Activated naive CD8-positive, alpha-beta T cell treated with anti-CD3 and anti-CD28 coated beads, Interleukin-2, amount 10 ng/mL, durations not matched to agents 7 days and 5 days (primary cell): ENCODE results near the gene SRXN1. TPM values are rescaled to one million over a fixed set of nuclear protein-coding genes. Genes with fewer than 3 reads are reported as not detected.
A peak's percentile ranks its signal among the peaks of the same experiment; 100 is the strongest.
"Not testable (repeated sequence)": the region's sequence is repeated elsewhere in the genome, so short reads cannot be mapped to it uniquely, and the experiment has no call there.

Experiments used
- ATAC-seq: fragments of 150-1000 bp; cut with Tn5 transposase; one replicate; pipeline ENCODE4 v1.10.0; 2021; ENCODE audit warnings: low read depth, moderate library complexity
- POLR2A ChIA-PET: fragments of 350-600 bp; sonication (Branson Sonifier 250); formaldehyde crosslinking; loops from one replicate; lab custom pipeline; 2021; ENCODE audit warnings: antibody characterized with exemption; lab: Charles Lee
- DNase-seq: peaks from one replicate; pipeline ENCODE4 v3.0.0; 2021
- H3K27ac Mint-ChIP-seq: one replicate; pipeline ENCODE4 v1.8.0; 2022; ENCODE audit warnings: mild to moderate bottlenecking, mixed read lengths
- H3K27me3 Mint-ChIP-seq: one replicate; pipeline ENCODE4 v1.8.0; 2022; ENCODE audit warnings: mild to moderate bottlenecking, moderate library complexity, mixed read lengths
- H3K36me3 Mint-ChIP-seq: one replicate; pipeline ENCODE4 v1.8.0; 2021; ENCODE audit warnings: mild to moderate bottlenecking, mixed read lengths
- H3K4me1 Mint-ChIP-seq: one replicate; pipeline ENCODE4 v1.8.0; 2021; ENCODE audit warnings: mixed read lengths
- H3K4me3 Mint-ChIP-seq: one replicate; pipeline ENCODE4 v1.8.0; 2022; ENCODE audit warnings: mild to moderate bottlenecking, moderate library complexity, mixed read lengths
- H3K9me3 Mint-ChIP-seq: one replicate; pipeline ENCODE4 v1.8.0; 2021; ENCODE audit warnings: mixed read lengths
- total RNA-seq, 2 experiments: library from RNA; stranded (reverse); gene quantifications; one replicate each; pipeline ENCODE4 v1.2.3, GENCODE V29; 2021

Gene SRXN1
- 10 to 100 TPM; 11.6 to 11.7 TPM for total RNA-seq

DNA sequence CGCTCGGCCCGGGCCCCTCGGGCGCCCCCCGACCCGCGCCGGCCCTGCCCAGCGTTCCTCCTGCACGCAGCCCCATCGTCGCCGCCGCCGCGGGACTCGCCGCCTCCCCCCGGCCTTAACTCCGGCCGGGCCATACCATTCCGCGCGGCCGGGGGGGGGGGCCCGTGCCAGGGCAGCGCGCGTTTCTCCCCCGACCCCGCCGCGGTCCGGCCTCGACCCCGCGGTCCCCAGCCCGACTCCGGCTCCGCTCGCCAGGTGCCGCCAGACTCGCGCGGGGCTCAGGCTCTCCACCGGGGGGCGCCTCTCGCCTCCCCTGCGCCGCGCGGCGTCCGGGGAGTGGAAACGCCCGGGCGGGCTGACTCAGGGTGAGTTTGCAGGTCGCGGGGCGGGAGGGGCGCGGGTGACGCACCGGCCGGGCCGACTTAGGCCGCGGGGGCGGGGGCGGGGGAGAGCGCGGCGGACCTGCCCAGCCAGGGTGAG lies at the start of gene SRXN1:
Gene SRXN1 (minus strand): TSS at position 91 of the 480 bp plus-strand sequence. CDS start 15 bp downstream, at position 76.
- peak within 1 kb of the TSS; percentile 78 for H3K4me3 Mint-ChIP-seq
- peaks cover 8% of the 10 kb centered on the region for H3K36me3 Mint-ChIP-seq
- ATAC-seq (peak; percentile 91), DNase-seq (peak; percentile 88)
- H3K4me1 Mint-ChIP-seq = peaks cover 17% of the 10 kb centered on the region
- peaks cover 24% of the 10 kb centered on the region for H3K27me3 Mint-ChIP-seq
- POLR2A ChIA-PET = no interaction called here
- H3K27ac Mint-ChIP-seq = peak within 1 kb of the TSS; percentile 67
- no peaks in the 10 kb centered on the region for H3K9me3 Mint-ChIP-seq

DNA sequence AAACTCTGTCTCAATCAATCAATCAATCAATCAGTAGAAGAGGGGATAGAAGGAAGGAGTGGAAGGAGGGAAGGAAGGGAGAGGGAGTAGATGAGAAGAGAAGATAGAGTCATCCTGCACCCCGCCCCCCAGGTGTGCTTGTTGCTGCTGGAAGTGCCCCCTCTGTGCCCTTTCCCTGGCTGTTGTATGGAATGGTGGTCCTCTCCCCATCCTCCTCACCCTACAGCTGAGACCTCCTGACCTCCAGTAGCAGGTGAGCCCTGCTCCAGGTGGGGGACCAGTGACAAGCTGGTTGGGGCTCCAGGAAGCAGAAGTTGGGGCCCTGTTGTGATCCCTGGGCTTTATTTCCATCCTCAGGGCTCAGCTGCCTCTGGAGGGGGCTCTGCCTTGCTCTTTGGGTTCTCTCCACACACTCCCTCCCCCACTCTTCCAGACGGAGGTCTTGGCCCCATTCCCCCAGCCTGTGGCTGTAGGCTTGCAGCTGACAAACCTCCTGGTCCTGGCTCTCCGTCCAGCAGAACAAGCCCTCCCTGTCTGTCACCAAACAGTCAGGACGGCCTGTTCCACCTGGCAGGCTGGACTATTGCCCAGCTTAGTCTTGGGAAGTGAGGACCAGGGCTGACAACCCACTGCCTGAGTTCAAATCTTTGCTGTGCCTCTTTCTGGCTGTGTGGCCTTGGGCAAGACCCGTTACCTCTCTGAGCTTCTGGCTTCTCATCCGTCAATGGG lies 48.6 kb upstream of the SRXN1 start:
- Mint-ChIP-seq H3K4me3 (no peak overlapping the region), H3K36me3 (no peaks in the 10 kb centered on the region), H3K27me3 (no peaks in the 10 kb centered on the region), H3K9me3 (no peaks in the 10 kb centered on the region), H3K27ac (no peak overlapping the region), H3K4me1 (no peaks in the 10 kb centered on the region)
- no peak for ATAC-seq
- DNase-seq = no peak
- POLR2A ChIA-PET = no interaction called here

DNA sequence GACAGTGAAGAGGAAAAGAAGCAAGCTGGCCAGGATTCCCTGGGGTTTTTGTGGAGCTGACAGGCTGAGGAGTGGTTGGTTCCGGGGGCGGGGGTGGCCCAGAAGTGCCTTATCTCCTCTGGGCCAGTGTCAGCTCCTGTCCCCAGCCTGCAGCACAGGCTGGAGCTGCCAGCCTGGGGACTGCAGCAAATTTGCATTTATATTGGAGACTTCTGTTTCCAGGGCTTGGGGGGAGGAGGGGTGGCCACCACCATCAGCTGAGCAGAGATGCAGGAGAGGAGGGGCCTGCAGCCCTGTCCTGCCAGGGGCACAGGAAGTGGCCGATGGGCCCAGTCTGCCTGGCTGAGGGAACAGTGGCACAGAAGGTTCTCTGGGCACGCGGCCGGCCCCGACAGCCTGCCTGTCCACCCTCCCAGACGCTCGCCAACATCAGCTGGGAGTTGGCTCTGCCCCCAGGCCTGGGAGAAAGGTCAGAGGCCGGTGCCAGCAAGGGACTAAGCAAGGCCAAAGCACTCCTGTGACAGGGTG lies 46.9 kb upstream of the SRXN1 start:
- H3K4me1 Mint-ChIP-seq = no peaks in the 10 kb centered on the region
- no peaks in the 10 kb centered on the region for H3K9me3 Mint-ChIP-seq
- peaks cover 2% of the 10 kb centered on the region for H3K27me3 Mint-ChIP-seq
- ATAC-seq (no peak), DNase-seq (no peak)
- H3K27ac Mint-ChIP-seq = no peak overlapping the region
- POLR2A ChIA-PET = no interaction called here
- no peaks in the 10 kb centered on the region for H3K36me3 Mint-ChIP-seq
- H3K4me3 Mint-ChIP-seq = no peak overlapping the region

DNA sequence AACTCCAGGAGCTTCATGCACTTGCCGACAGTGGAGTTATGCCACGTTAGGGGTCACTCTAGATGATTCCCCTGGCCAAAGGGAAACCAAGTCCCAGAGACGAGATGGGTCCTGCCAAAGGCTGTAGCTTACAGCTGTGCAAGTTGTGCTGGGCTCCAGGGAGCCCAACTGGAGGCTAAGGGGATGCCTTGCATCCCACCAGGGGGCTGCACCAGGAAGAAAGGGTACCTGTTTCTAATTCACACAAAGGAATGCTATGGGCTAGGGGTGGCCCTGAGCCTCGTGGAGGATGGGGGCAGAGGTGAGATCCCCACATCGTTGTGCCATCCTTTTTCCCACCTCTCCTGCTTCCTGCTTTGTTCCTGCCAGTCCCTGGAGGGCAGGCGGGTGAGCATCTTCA lies 46.3 kb upstream of the SRXN1 start:
- Mint-ChIP-seq H3K9me3 (no peaks in the 10 kb centered on the region), H3K4me1 (no peaks in the 10 kb centered on the region), H3K27me3 (peaks cover 2% of the 10 kb centered on the region), H3K27ac (no peak overlapping the region), H3K4me3 (no peak overlapping the region), H3K36me3 (no peaks in the 10 kb centered on the region)
- DNase-seq (no peak), ATAC-seq (no peak)
- POLR2A ChIA-PET = no interaction called here

DNA sequence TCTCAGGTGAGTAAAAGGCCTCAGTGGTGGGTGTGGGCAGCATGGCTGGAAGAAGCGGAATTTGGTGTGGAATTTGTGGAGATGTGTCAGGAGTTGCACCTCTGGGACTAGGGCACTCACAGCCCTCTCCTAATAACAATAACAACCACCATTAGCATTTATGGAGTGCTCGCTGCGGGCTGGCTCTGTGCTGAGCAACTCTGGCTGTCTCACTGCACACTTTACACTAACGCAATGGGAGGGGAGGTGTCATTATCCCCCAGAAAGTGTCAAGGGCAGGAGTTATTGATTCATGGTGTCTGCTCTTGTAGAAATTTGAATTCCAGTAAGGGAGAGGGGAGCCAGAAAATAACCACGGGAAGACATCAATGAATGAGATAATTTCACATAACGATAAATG lies 45.3 kb upstream of the SRXN1 start:
- POLR2A ChIA-PET = no interaction called here
- no peak for DNase-seq
- Mint-ChIP-seq H3K27ac (no peak overlapping the region), H3K4me3 (no peak overlapping the region), H3K4me1 (no peaks in the 10 kb centered on the region), H3K36me3 (no peaks in the 10 kb centered on the region), H3K27me3 (peaks cover 2% of the 10 kb centered on the region), H3K9me3 (no peaks in the 10 kb centered on the region)
- no peak for ATAC-seq

DNA sequence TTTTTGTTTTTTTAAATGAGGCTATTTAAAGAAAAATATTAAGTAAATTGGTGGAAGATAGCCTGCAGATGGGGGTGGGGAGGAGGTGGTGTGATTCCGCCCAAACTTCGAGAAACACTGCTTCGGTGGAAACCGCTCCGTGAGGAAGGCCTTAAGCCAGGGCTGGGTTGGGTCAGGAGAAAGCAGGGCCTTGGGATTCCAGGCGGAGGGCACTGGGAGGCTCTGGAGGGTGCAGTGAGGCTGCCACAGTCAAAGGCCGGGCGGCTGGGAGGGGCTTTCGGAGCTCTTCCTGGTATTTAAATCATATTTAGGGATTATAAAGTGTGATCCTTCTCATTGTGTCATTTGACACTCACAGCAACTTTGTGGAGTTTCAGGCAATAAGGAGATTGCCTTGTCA lies 44.8 kb upstream of the SRXN1 start:
- H3K27ac Mint-ChIP-seq = no peak overlapping the region
- no peaks in the 10 kb centered on the region for H3K36me3 Mint-ChIP-seq
- H3K4me3 Mint-ChIP-seq = no peak overlapping the region
- peaks cover 2% of the 10 kb centered on the region for H3K27me3 Mint-ChIP-seq
- ATAC-seq (no peak), DNase-seq (no peak)
- no peaks in the 10 kb centered on the region for H3K4me1 Mint-ChIP-seq
- POLR2A ChIA-PET = no interaction called here
- H3K9me3 Mint-ChIP-seq = no peaks in the 10 kb centered on the region

DNA sequence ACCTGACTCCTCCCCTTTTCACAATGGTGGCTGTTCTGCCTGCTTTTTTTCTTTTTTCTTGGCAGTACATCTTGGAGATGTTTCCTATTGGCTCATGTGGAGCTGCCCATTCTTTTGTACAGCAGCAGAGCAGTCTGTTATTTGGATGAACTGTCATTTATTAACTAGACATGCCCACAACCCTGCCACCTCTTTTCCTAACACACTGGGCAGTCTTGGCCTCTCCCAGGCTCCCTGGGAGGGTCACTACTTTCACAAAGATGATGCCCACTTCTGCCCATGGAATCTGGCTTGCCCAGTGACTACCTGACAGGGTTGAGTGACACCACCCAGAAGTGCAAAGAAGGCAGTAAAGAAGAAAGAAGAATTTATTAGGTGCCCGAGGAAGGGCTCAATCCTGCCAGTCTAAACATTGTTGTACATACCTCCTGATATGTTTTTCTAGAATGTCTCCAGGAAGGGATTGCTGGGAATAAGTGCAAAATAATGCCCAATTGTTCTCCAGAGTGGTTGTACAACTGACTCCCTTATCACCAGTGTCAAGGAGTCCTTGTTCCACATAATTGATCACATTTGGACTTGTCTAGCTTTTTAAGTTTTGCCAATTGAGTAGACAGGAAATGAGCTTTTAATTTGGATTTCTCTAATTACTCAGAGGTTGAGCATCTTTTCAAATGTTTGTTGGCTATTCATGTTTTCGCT lies 42.3 kb upstream of the SRXN1 start:
- ATAC-seq = no peak
- no peaks in the 10 kb centered on the region for H3K9me3 Mint-ChIP-seq
- POLR2A ChIA-PET = no interaction called here
- H3K27ac Mint-ChIP-seq = no peak overlapping the region
- H3K4me1 Mint-ChIP-seq = no peaks in the 10 kb centered on the region
- no peak overlapping the region for H3K4me3 Mint-ChIP-seq
- peaks cover 10% of the 10 kb centered on the region for H3K27me3 Mint-ChIP-seq
- no peaks in the 10 kb centered on the region for H3K36me3 Mint-ChIP-seq
- no peak for DNase-seq

DNA sequence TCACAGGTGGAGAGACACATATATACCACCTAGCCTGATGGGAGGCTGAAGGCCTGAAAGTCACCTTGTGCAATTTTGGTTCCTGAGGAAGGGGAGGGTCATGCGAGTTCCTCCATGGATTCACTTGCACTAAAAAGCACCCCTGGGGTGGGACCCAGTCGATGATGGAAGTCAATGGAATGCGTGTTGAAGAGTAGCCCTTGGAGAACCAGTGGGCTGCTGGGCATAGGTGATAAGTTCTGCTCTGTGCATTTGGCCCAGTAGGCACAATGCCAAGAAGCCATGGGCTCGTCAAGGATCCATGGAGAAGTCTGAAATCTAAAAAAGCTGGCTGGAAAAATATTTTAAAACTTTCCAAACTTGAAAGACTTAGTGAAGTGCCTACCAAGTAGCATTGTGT lies 41.5 kb upstream of the SRXN1 start:
- DNase-seq (no peak), ATAC-seq (no peak)
- Mint-ChIP-seq H3K36me3 (no peaks in the 10 kb centered on the region), H3K4me3 (no peak overlapping the region), H3K27ac (no peak overlapping the region), H3K4me1 (no peaks in the 10 kb centered on the region), H3K27me3 (peaks cover 10% of the 10 kb centered on the region), H3K9me3 (no peaks in the 10 kb centered on the region)
- POLR2A ChIA-PET = no interaction called here

DNA sequence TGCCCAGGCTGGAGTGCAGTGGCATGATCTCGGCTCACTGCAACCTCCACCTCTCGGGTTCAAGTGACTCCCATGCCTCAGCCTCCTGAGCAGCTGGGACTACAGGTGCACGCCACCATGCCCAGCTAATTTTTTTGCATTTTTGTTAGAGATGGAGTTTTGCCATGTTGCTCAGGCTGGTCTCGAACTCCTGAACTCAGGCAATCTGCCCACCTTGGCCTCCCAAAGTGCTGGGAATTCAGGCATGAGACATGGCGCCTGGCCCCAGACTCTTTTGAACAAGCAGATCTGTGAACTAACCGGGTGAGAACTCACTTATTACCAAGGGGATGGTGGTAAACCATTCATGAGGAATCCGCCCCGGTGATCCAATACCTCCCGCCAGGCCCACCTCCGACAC lies 40.8 kb upstream of the SRXN1 start:
- H3K9me3 Mint-ChIP-seq, POLR2A ChIA-PET, H3K4me1 Mint-ChIP-seq, H3K4me3 Mint-ChIP-seq, ATAC-seq, H3K36me3 Mint-ChIP-seq, DNase-seq, H3K27ac Mint-ChIP-seq: not testable (repeated sequence)
- H3K27me3 Mint-ChIP-seq = peaks cover 10% of the 10 kb centered on the region

DNA sequence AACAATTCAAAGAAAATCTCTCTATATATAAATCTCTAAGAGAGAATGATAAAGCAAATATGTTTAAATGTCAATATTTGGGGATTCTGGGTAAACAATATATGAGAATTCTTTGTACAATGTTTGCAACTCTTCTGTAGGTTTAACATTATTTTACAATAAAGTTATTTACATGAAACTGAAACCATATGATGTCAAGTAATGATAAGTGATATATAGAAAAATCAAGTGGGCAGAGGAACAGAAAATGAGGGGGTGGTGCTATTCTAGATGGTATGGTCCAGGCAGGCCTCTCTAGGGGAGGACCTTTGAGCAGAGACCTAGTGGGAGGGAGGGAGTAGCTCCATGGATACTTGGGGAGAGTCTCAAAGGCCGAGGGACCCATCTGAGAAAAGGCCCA lies 39.0 kb upstream of the SRXN1 start:
- H3K36me3 Mint-ChIP-seq = no peaks in the 10 kb centered on the region
- no peak overlapping the region for H3K4me3 Mint-ChIP-seq
- no peak for ATAC-seq
- no peak overlapping the region for H3K27ac Mint-ChIP-seq
- POLR2A ChIA-PET = no interaction called here
- H3K27me3 Mint-ChIP-seq = peaks cover 10% of the 10 kb centered on the region
- H3K4me1 Mint-ChIP-seq = no peaks in the 10 kb centered on the region
- DNase-seq = no peak
- H3K9me3 Mint-ChIP-seq = no peaks in the 10 kb centered on the region

DNA sequence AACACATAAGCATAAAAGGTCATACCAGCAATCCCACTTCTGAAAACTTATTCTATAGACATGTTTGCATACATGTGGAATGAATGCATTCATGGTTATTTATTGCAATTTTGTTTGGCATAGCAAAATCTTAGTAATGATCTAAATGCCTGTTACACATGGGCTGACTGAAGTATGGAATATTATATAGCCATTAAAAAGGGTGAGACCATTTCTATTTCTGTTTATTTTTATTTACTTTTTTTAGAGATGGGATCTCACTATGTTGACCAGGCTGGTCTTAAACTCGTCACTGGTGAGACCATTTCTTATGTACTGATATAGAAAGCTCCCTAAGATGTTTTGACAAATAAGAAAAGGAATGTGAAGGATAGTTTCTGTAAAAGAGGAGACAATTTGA lies 36.9 kb upstream of the SRXN1 start:
- no peaks in the 10 kb centered on the region for H3K4me1 Mint-ChIP-seq
- no peaks in the 10 kb centered on the region for H3K36me3 Mint-ChIP-seq
- H3K9me3 Mint-ChIP-seq = no peaks in the 10 kb centered on the region
- no peak overlapping the region for H3K4me3 Mint-ChIP-seq
- H3K27ac Mint-ChIP-seq = no peak overlapping the region
- peaks cover 12% of the 10 kb centered on the region for H3K27me3 Mint-ChIP-seq
- ATAC-seq (no peak), DNase-seq (no peak)
- POLR2A ChIA-PET = no interaction called here

DNA sequence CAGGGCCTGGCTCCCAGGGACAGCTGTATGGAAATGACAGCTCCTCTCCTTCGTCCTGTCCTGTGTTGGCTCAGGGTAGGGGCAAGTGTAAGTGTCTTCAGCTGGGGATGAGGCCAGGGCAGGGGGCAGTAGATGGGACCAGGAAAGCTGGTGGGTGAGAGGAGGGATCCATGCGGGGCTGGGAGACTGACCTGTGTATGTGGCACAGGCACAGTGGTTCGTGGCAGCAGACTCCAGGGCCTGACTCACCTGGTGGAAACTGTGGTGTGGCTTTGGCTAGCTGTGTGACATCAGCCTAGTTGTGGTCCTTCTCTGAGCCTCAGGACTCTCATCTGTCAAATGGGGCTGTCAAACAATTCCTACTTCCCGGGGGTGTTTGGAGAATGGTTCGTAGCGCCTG lies 36.3 kb upstream of the SRXN1 start:
- Mint-ChIP-seq H3K9me3 (no peaks in the 10 kb centered on the region), H3K36me3 (no peaks in the 10 kb centered on the region), H3K27me3 (peaks cover 12% of the 10 kb centered on the region), H3K4me1 (no peaks in the 10 kb centered on the region), H3K27ac (no peak overlapping the region), H3K4me3 (no peak overlapping the region)
- DNase-seq (no peak), ATAC-seq (no peak)
- POLR2A ChIA-PET = no interaction called here

DNA sequence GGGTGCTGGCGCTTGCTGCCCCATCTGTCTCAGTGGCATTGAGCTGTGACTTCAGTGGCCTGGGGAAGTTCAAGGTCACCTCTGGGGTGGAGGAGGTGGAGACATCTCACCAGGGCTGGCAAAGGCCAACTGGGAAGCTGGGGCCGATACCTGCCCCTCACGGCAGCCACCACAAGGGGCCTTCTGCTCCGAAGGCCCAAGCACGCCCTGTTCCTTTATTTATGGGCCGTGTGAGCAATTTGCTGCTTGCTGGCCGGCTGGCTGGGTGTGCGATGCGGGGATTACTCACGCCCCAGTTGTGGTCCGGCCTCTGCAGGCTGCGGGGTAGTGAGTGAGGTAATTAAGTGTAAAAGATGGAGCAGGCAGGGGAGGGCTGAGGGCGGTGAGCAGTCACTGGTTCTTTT lies 35.8 kb upstream of the SRXN1 start:
- Mint-ChIP-seq H3K27ac (no peak overlapping the region), H3K4me3 (no peak overlapping the region), H3K9me3 (no peaks in the 10 kb centered on the region), H3K27me3 (peaks cover 12% of the 10 kb centered on the region), H3K36me3 (no peaks in the 10 kb centered on the region), H3K4me1 (no peaks in the 10 kb centered on the region)
- POLR2A ChIA-PET = no interaction called here
- DNase-seq = no peak
- ATAC-seq = no peak
